ENCODE results near the gene ALAS1.

ALAS1 gene

DNA sequence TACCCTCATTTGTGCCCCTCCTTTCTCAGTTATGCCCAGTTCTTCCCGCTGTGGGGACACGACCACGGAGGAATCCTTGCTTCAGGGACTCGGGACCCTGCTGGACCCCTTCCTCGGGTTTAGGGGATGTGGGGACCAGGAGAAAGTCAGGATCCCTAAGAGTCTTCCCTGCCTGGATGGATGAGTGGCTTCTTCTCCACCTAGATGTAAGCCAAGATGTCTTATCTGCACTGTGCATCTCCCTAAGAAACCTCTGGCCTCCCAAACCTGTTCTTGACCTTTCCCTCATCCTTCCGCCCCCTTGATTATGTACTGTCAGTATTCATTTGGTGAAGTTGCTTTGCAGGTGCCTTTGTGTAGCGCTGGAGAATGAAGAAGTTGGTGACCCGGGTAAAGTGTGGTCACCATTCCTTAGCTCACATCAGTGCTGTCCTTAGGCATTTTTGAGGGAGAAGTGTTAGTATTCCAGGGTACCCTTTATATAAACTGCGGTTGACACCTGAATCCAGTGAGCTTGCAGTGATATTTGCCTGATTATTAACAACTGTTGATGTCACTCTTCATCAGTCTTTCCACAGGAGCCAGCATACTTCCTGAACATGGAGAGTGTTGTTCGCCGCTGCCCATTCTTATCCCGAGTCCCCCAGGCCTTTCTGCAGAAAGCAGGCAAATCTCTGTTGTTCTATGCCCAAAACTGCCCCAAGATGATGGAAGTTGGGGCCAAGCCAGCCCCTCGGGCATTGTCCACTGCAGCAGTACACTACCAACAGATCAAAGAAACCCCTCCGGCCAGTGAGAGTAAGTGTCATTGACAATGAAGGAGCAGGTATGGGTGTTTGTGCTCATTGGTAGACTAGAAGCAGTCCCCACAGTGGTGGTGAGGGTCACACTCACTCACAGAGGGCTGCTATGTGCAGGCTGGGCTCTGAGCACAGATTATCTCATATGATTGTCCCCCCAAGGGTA is 966 bp downstream of the ALAS1 start:
- no peak for DNase-seq (ENCODE audit: low spot score)

DNA sequence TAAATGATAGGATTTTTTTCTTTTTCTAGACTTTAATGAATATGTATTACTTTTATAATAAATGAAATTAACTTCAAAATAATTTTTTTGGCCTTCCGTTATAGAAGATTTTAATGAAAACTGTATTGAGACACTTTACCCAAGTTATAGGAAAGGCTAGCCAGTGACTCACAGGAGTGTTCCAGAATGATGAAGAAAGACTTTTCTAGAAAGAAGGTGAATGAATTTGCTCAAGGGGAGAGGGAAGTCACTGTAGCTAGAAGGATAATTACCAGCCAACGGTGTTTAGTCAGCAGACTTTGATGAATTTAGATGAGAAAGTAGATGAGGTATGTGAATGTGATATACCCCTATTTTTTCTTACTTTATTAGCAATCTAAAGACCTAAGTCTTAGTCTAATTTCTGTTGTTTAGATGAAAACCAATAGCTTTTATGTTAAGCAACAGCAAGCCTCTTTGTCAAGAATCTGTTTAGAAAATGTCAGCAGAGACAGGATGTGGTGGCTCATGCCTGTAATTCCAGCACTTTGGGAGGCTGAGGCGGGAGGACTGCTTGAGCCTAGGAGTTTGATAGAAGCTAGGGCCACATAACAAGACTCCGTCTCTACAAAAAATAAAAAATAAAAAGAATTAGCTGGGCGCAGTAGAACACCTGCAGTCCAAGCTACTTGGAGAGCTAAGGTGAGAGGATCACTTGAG is 3.2 kb downstream of the ALAS1 start:
- DNase-seq (ENCODE audit: low spot score): no peak

DNA sequence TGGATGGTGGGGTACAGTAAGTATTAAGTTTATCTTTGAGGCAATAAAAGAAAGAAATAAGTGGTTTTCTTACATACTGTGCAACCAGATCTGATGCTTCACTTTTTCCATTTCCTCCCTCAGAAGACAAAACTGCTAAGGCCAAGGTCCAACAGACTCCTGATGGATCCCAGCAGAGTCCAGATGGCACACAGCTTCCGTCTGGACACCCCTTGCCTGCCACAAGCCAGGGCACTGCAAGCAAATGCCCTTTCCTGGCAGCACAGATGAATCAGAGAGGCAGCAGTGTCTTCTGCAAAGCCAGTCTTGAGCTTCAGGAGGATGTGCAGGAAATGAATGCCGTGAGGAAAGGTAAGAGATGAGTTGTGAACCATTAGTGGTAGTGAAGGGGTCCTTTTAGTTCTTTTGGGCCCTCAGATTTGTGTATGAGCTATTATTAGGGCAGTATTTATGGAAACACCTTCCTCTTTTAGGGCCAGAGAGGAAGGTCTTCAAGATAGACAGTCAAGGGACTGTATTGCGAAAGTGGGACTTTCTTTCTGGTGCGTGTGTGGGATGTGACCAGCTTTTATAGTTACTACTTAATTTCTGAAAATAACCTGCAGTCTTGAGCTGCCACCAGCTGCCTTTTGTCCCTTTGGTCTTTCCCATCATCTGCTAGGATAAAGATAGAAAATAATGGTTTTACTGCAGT is 4.6 kb downstream of the ALAS1 start:
- no peak for DNase-seq (ENCODE audit: low spot score)

DNA sequence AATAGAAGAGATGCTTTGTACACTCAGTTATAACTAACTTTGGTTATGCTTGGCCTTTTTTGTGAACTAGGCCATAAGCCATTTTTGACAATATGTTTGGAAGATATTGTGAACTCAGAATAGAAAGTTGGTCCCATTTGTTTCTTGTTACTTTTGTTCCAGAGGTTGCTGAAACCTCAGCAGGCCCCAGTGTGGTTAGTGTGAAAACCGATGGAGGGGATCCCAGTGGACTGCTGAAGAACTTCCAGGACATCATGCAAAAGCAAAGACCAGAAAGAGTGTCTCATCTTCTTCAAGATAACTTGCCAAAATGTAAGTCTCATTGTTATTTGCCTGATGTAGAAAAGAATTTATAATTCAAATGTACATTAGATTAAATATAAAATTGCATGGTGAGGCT is 5.7 kb downstream of the ALAS1 start:
- DNase-seq (ENCODE audit: low spot score): no peak

DNA sequence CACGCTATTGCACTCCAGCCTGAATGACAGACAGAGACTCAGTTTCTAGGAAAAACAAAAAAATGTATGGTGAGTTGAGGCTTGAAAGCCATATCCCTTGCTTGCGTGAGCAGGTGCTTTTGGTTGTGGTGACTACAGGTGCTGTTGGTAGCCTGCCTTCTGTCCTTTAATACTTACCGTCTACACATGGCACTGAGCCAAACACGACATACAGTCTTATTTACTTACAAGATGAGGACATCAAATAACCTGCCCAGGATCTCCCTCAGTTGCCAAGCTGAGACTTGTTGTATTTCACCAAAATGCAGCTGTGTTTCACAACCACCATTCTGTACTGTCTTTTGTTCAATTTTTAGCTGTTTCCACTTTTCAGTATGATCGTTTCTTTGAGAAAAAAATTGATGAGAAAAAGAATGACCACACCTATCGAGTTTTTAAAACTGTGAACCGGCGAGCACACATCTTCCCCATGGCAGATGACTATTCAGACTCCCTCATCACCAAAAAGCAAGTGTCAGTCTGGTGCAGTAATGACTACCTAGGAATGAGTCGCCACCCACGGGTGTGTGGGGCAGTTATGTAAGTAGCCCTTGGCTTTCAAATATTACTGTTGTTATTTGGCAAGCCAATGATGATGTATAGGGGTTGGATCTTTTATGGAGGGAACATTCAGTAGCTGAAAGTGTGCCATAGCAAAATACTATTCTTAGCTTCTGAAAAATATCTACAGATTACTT is 6.5 kb downstream of the ALAS1 start:
- DNase-seq (ENCODE audit: low spot score): no peak

DNA sequence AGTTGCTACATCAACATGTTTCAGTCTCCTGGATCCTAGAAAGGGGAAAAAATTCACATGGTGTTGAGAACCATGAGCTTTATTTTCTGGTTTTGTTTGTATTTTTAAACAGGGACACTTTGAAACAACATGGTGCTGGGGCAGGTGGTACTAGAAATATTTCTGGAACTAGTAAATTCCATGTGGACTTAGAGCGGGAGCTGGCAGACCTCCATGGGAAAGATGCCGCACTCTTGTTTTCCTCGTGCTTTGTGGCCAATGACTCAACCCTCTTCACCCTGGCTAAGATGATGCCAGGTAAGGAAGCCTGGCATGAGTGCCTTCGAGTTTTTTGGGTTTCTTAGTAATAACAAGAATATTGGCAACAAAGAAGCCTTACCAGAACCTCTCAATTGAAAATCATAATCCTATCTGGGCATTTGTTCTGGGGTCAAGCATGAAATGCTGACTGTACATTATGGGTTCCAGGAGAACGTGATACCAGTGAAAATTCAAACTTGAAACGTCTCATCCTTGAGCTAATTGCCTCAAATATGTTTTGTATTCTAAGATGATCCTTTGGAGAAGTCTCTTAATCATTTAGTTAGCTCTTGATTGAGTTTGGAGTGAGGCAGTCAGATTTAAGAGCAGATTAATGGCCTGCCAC is 7.9 kb downstream of the ALAS1 start:
- DNase-seq (ENCODE audit: low spot score): no peak

DNA sequence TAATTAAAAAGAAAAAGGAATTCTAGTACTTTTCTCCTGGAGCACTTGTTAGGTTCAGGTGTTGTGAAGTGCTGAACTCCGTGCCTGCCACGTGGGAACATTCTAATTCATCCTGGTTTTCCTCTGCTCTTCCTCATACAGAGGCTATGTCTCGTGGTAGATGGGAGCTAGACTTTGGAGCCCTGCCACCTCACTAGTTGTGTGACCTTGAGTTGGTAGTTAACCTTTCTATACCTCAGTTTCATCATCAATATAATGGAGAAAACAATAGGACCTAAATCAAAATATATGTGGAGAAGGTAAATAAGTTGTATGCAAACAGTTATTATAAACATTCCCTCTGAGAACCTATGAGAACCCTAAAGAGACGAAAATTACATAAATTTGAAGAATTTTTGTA is 10.6 kb downstream of the ALAS1 start:
- no peak for DNase-seq (ENCODE audit: low spot score)

DNA sequence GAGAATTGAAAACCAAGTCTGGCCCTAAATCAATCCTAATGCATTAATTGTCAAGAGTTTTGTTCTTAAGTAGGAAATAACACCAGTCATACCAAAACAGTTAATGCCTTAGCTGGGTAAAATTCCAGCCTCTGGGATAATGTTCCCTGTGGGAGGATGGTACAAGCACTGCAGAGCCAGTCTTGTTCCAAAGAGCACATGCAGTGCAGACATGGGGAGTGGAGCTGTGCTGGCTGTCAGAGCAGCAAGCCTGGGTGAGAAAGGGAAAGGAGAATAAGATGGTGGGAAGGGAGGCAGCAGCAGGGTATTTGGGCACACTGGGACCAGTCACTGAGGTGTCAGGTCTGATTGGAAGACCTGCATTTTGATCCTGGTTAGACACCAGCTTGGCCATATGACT is 12.1 kb downstream of the ALAS1 start:
- no peak for DNase-seq (ENCODE audit: low spot score)

DNA sequence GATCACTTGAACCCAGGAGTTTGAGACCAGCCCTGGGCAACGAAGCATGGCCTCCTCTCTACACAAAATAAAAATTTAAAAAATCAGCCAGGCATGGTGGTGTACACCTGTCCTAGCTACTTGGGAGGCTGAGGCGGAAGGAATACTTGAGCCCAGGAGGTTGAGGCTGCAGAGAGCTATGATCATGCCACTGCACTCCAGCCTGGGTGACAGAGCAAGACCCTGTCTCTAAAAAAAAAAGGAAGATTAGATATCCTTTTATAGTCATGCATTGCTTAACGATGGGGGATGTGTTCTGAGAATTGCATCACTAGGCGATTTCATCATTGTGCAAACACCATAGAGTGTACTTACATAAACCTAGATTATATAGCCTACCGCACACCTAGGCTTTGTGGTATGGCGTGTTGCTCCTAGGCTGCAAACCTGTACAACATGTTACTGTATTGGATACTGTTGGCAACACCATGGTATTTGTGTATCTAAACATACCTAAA is 12.6 kb downstream of the ALAS1 start:
- DNase-seq (ENCODE audit: low spot score): no peak

DNA sequence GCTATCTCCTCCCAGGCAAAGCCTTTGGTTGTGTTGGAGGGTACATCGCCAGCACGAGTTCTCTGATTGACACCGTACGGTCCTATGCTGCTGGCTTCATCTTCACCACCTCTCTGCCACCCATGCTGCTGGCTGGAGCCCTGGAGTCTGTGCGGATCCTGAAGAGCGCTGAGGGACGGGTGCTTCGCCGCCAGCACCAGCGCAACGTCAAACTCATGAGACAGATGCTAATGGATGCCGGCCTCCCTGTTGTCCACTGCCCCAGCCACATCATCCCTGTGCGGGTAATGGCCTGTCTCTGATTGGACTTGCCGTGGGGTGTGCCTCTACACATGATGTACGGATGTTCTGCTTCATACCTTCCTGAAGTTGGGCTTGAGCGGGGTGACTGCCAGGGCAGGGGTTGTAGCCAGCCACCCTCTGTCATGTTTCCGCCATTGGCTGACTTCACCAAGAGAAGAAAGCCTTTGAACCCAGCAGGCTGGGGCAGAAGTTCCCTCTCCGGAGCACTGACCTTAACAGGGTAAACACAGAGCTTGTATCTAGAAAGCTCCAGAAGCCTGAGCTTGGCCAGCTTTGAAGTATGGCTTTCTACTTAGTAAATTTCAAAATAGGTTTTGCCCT is 13.4 kb downstream of the ALAS1 start:
- no peak for DNase-seq (ENCODE audit: low spot score)

DNA sequence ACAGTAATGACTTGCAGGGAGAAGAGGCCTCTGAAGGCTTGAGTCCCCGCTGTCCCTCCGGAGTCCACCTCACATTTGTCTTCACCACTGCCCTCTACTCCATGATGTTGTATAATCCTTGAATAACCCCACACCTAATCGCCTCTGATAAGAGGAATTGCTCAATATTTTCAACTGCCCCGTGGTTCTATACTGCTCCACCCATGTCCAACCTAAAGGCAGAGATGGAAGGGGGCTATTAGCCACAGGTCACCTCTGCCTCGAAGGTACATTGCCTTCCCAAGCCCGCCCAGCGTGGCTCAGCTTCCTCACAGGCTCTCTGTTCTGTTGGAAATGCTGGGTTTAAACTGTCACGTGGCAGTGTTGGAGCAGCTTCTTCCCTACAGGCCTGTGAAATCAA is 15.0 kb downstream of the ALAS1 start:
- peak; percentile 51 for DNase-seq (ENCODE audit: low spot score)

DNA sequence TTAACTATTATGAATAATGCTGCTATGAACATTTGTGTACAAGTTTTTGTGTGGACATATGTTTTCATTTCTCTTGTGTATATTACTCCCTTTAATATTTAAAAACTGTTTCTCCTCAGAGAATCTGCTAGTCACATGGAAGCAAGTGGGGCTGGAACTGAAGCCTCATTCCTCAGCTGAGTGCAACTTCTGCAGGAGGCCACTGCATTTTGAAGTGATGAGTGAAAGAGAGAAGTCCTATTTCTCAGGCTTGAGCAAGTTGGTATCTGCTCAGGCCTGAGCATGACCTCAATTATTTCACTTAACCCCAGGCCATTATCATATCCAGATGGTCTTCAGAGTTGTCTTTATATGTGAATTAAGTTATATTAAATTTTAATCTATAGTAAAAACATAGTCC is 15.9 kb downstream of the ALAS1 start:
- no peak for DNase-seq (ENCODE audit: low spot score)

DNA sequence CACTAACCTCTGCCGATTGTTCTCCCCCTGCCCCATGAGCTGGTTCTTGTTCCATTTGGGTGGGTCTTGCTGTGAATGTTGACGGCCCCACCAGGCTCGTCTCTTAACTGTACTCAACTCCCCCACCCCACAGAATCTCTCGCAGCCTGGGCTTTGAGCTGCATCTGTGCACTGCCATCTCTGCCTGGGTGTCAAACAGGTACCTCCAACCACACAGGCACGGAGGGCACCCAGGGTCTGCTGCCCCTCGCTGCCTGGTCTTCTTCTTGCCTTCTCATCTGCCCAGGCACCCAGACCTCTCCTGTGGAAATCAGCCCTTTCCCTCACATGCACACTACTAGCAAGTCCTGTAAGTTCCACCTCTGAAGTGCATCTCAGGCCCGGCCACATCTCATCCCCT is 17.4 kb downstream of the ALAS1 start:
- no peak for DNase-seq (ENCODE audit: low spot score)

DNA sequence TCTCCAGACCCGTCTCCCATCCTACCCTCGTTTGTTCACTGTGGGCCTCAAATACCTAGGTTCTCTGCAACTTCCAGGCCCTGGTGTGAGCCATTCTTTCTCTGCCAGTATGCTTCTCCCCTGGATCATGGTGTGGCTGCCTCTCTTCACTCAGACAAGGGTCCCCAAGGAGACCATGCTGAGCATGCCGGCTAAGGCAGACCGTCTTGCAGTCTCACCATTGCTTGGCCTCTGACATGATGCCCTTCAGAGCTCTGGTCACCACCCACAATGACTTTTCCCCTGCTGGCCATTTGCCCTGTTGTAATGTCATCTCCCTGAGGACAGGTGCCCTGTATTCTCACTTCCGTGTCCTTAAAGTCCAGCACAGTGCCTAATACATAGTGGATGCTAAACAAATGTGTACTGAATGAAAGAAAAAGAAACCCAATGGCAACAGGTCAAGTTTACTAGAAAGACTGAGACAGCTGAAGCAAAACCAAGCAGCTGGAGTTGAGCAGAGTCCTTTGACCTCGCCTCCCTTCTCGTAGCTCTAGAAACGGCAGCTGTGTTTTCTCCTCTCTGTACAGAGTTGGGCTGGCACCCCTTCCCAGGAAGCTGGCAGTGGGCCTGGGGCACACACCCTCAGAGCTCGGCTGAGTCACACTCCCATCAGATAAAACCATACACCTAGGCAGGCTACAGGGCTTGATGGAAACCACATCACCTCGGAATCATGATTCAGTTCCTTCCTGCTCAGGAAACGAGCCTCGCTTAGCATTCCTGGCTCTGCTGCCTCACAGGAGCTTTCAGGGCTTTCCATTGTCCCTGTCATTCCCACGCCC is 18.8 kb downstream of the ALAS1 start:
- DNase-seq (ENCODE audit: low spot score): no peak

DNA sequence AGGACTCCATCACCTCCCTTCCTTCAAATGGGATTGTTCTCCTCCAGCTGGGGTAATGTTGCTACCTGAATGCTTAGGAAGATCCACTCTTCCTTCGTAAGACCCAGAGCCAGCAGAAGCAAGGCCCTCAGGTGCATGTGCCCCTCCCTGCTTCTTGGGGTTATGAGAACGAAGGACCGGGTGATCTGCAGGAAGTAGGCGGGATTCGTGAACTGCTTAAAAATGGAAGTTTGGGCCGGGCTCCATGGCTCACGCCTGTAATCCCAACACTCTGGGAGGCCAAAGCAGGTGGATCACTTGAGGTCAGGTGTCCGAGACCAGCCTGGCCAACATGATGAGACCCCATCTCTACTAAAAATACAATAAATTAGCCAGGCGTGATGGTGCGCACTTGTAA is 19.4 kb downstream of the ALAS1 start:
- no peak for DNase-seq (ENCODE audit: low spot score)

DNA sequence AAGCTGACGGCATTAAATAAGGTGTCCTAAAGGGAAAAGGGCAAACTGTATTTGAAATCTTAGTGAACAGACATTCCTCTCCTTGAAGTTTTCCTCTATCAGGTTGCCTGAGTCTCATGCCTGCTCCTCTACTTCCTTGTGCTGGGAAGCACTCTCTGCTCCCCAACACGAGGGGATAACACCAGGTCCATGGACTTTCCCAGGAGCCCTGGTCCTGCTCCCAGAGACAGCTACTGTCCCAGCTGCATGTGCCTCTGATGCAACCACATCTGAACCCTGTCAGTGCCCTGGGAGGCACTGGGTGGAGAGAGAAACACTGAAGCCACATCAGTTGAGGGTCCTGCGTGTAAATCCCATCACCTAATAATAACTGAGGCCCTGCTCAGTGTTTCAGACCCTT is 20.1 kb downstream of the ALAS1 start:
- DNase-seq (ENCODE audit: low spot score): no peak

DNA sequence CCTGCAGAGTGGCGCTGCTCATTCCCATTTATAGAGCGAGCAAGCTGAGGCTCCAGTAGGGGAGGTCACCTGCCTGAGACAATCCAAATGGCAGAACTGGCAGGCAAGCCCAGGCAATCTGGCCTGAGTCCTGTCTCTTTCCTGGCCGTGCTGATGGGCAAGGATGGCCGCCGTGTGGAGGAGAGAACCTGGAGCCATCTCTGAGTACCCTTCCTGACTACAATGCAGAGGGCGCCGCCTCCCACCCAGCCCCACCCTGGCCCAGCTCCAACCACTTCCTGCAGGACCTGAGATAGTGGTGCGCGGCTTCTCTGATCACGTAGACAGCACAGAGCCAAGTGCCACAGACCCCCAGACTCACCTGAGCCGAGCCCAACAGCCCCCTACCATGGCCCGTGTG is 20.5 kb downstream of the ALAS1 start:
- no peak for DNase-seq (ENCODE audit: low spot score)

DNA sequence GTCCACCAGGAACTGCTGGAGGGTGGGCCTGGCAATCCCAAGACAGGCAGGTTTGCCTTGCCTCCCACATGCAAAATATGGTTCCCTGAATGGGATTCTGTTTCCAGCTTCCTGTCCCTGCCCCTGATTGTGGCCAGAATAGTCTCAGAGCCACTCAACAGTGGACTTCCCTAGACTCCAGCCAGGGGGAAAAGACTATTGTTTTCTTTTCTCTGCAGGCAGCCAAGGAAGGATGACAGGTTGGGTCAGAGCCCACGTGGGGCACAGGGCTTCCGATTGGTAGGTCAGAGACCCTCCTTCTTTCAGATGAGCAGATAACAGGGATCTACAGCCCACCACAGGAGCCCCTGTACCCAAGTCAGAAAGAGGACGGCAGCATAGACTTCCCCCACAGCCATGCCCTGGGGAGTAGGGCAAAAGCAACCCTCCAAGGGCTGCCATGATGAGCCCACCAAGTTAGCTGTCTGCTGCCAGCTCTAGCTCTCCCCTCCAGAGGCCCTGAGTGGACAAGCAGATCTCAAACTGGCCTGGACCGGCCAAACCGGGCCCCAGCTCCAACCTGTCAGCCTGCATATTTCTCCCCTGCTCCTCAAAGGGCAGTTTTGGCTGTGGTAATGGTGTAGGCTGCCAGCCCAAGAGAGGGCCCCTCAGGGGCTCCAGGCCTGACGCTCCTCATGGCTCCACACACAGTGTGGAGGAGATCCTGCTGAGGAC is 21.1 kb downstream of the ALAS1 start:
- no peak for DNase-seq (ENCODE audit: low spot score)

DNA sequence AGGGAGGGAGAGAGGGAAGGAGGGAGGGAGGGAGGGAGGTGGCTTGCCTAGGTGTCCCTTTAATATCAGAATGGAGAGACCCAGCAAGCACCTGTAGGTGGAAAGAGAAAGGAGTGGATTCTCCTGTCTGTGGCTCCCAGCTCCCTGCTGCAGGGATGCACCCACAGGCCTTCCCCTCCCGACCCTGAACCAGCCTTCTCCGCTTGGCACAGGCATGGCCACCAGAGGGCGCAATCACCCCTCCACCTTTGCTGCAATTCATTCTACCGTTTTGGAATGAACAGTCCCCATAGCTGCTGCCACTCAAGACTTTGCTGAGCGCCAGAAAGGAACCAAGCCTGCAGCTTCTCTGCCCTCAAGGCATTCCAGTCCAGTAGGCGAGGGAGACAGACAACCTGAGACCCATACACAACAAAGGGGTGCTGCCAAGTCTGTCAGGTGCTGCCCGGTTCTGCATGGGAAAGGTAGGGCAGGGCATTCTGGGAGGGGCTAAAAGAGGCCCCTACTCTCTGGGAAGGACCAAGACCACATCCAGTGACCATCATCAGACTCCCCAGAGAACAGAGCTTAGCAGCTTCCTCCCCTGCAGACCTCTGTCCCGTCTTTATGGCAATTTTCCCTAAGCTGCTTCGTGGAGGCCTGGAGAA is 22.5 kb downstream of the ALAS1 start:
- peak; percentile 96 for DNase-seq (ENCODE audit: low spot score)

Measured in HuH-7 (cell line).